ENCODE results near the gene SREBF2. TPM values are rescaled to one million over a fixed set of nuclear protein-coding genes. Genes with fewer than 3 reads are reported as not detected.
A peak's percentile ranks its signal among the peaks of the same experiment; 100 is the strongest.

Gene SREBF2
- total and polyA plus RNA-seq, 2 of the 13 experiments (the other 11 are each of a cell fraction or from before 2014, with no cell fraction given), result 53.8 to 72.6 TPM

DNA sequence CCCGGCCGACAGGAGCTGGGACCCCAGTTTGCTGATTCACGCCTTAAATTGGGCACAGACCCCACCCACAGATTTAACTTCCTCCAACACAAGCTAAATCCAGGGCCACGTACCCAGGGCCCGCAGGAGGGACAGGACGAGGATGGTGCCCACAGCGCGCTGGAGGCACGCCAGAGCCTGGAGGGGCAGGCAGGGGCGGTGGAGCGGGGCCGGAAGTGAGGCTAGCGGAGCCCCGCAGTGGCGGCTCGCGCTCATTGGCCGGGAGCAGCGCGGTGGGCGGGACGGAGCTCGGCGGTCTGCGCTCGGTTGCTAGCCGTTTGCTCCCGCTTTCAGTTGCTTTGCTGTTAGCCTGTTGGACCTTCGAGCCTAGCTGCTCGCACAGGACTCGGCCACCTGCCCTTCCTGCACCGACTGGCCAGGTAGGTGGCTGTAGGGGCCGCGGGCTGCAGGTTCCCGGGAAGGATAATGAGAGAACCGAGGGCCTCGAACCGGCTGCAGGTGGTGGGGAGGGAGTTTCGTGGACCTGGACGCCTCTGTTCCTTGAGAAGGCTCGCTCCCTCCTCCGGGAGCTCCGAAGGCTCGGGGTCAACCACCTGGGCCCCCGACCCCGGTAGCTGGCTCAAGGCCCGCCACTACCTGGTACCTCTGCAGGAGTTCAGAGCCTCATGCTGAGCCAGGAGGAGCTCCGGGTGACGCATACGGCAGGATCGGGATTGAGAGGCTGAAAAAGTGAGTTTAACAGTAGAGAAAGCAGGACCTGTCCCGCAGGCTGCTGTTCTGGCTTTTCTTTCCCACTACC, 32.4 kb upstream of the SREBF2 start, which contains the start of gene CCDC134 (continued):
- TF ChIP-seq GMEB1 (CRISPR knock-in tag; IDR thresholded peaks at IDR 0.05; ENCODE audit: borderline replicate concordance) (peak; percentile 79), HIC2 (CRISPR knock-in tag; IDR thresholded peaks at IDR 0.05; ENCODE audit: low read depth) (peak; percentile 76), ZNF329 (CRISPR knock-in tag; IDR thresholded peaks at IDR 0.05; ENCODE audit: low read depth) (peak; percentile 91; the same call in 1 of the 2 replicates), ZNF335 (CRISPR knock-in tag; IDR thresholded peaks at IDR 0.05) (peak; percentile 62; the same call in 1 of the 2 replicates), ZNF781 (CRISPR knock-in tag; IDR thresholded peaks at IDR 0.05; ENCODE audit: borderline replicate concordance, not compliant biosample characterization) (no peak), NFYB (CRISPR knock-in tag; IDR thresholded peaks at IDR 0.05) (peak; percentile 90), BCLAF1 (IDR thresholded peaks at IDR 0.05) (no peak), ZNF615 (CRISPR knock-in tag; IDR thresholded peaks at IDR 0.05; ENCODE audit: borderline replicate concordance) (no peak), MLX (CRISPR knock-in tag; IDR thresholded peaks at IDR 0.05) (peak; percentile 49; the same call in 1 of the 2 replicates), ZNF263 (CRISPR knock-in tag; IDR thresholded peaks at IDR 0.05) (peak; percentile 57; the same call in 1 of the 2 replicates), HOXA9 (CRISPR knock-in tag; IDR thresholded peaks at IDR 0.05; ENCODE audit: borderline replicate concordance) (no peak; the same call in 1 of the 2 replicates), TIGD3 (CRISPR knock-in tag; IDR thresholded peaks at IDR 0.05; ENCODE audit: borderline replicate concordance) (peak; percentile 50; the same call in 1 of the 2 replicates), ATF1 (CRISPR knock-in tag; IDR thresholded peaks at IDR 0.05) (no peak), CEBPZ (IDR thresholded peaks at IDR 0.05; ENCODE audit: low read length) (no peak)
- TF ChIP-seq, protein P1, sequence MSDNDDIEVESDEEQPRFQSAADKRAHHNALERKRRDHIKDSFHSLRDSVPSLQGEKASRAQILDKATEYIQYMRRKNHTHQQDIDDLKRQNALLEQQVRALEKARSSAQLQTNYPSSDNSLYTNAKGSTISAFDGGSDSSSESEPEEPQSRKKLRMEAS (IDR thresholded peaks at IDR 0.05), result peak; percentile 86

Measured in HepG2 (cell line).